Activated CD4-positive, alpha-beta T cell treated with anti-CD3 and anti-CD28 coated beads, Interleukin-10, Interleukin-2, amounts not matched to agents 100 ng/mL and 50 ng/mL, durations not matched to agents 16 hours and 8 hours (primary cell): ENCODE measurements around the gene MRPS10.

Experiments used
- DNase-seq: peaks from one replicate; pipeline ENCODE4 v3.0.0-alpha.2; 2020

MRPS10 gene

DNA sequence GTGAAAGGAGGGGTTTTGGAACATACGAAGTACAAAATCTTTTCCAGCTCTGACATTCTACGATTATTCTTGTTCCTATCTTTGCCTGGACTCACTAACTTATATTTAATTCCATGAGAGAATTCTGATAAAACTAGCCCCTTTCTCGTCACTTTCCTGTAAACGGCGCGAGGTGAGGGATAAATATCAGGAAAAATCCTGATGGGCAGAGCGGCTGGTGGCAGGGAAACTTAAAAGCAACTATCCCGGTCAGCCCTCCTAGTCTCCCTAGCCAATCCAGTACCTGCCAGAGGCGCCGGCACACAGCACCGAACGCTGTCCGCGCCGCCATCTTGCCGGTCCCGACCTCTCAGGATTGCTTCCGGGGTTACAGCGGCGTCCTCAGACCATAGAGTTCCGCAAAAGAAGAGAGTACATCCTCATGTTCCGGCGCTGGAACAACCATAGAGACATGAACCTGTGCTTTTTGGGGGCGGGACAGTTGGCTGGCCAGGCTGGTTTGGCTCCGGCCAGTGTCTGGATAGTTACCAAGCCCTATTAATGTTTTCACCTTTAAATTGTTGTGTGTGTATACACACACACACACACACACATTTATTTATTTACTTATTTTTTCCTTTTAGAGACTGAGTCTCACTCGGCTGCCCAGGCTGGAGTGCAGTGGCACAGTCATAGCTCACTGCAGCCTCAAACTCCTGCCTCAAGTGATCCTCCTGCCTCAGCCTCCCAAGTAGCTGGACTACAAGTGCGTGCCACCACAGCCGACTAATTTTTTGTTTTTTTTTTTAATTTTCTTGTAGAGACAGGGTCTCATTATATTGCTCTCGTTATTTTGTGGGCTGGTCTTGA, at the start of gene MRPS10:
Gene MRPS10 (minus strand): TSS at position 343 of the 849 bp plus-strand sequence. CDS start 12 bp downstream, at position 331.
- peak; percentile 96 for DNase-seq

DNA sequence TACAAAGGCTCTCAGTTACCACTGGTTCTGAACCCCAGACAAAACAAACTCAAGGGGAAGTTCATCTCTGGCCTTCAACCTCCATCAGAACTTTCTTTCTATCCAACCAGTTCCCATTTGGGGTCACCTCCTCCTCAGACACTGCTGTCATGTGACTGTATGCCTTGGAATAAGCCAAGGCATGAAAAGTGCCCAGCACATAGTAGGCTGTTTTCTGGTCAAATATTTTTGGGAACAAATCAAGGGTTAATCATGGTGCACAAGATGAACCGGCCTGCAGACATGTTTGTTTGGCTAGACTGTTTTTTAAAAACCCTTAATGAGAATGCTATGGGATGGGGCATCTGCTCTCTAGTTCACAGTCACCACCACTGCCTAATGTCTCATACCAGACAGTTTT, 48.9 kb upstream of the MRPS10 start:
- DNase-seq: no peak

GRCh38 chr6:42264852-42265390, 47.3 kb upstream of the MRPS10 start:
- no peak for DNase-seq

- DNase-seq: no peak
Measured at GRCh38 chr6:42264162-42264851, 46.6 kb upstream of the MRPS10 start.

DNA sequence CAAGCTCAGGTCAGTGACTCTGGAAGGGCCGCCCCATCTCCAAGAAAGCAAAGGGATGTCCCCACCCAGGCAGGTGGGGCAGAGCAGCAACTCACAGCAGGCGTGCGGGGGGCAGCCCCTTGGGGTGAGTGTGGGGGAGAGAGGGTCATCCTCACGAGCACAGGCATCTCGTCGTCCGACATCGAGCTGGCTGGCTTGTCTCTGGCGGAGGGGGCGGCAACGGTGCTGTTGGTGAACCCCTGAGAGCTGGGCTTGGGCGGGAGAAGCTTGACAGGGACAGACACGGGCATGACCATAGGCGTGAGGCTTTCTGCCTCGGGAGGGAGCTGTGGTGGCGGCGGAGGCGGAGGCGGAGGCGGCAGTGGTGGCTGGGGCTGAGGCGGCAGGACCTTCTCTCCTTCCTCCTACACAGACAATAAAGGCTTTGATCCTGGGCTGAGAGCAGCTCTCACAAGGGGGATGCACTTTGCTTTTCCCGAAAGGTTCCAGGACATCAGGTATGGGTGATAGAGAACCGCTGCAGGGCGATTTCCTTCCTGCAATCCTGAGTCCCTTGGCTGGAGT, 45.6 kb upstream of the MRPS10 start:
- no peak for DNase-seq

GRCh38 chr6:42260972-42261371, 43.3 kb upstream of the MRPS10 start:
- DNase-seq: peak; percentile 33

- no peak for DNase-seq
Measured at GRCh38 chr6:42260396-42260888, 42.8 kb upstream of the MRPS10 start.

DNA sequence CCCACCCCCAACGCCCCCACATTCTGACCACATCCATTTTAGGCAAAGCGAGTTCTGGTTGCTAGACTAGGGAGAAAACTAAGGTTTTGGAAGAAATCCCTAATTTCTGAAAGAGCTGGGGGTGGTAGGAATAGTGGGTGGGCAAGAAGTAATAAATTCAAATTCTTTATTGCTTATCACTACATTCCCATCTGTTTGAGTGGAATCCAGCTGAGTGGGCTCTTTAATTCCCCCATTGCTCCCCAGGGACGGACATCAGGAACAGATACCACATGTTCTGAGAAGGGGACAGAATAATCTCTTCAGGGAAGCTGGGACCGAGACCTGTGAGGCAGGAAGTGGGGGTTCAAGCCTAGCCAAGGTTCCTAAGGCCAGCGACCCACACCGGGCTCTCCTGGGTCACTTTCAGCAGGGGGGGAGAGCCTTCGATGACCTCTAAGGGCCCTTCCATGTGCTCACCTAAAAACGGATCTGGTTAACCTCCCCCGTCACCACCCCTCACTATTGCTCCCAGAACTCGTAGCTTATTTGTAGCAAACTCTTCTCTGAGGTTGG, 42.3 kb upstream of the MRPS10 start:
- no peak for DNase-seq

DNA sequence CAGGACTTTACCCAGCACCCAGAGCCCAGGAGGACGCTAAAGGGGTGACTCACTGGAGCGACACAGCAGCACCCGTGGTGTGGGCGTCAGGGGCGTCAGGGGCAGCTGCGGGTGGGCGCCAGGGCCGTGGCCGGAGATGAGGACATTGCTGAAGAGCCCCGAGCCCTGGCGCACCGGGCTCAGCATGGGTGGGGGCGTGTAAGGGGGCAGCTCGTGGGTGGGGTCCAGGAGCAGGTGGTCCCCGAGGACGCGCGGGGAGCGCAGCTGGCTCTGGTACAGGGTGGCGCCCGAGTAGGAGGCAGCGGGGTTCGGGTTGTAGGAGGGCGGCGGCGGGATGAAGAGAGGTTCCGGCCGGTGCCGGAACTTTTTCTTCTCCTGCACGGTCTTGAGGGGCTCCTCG, 41.6 kb upstream of the MRPS10 start:
- DNase-seq: no peak

DNA sequence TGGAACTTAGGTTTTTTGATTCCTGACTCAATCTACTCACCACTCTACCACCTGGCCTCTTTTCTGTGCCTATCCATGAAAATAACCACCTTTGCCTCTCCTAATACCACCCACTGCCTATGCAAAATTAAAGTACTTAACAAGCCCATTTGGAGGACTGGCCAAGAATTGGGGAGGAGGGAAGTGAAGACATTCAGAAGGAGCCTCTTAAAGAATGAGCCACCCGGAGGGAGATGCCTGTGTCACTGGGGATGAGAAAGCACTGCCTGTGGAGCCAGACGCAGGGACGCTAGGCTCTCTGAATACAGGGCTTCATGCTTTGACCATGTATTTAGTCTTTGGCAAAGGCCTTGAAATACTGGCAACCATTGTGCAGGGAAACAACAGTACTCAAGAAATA, 40.0 kb upstream of the MRPS10 start:
- DNase-seq: no peak

GRCh38 chr6:42257063-42257462, 39.4 kb upstream of the MRPS10 start:
- no peak for DNase-seq

- no peak for DNase-seq
Measured at GRCh38 chr6:42255050-42255449, 37.4 kb upstream of the MRPS10 start.

DNA sequence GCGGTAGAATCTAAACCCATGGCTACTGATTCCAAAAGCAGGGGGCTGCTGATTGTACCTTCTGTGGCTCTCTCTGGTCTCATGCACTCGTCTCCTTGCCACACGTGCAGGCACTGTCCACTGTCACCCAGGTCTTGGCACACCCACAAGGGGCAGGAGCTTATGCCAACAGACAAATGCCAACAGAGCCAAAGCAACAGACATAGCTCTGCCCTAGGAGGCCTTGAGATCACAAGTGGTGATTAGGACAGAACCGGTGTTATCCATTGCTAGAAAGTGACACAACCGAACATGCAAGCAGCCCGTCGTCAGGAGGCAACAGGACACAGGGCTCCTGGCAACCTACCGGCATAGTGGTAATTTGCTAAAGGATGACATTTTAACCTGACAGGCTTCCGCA, 36.8 kb upstream of the MRPS10 start:
- DNase-seq: no peak

GRCh38 chr6:42251911-42252637, 34.4 kb upstream of the MRPS10 start:
- no peak for DNase-seq

GRCh38 chr6:42251500-42251899, 33.8 kb upstream of the MRPS10 start:
- DNase-seq: no peak

DNA sequence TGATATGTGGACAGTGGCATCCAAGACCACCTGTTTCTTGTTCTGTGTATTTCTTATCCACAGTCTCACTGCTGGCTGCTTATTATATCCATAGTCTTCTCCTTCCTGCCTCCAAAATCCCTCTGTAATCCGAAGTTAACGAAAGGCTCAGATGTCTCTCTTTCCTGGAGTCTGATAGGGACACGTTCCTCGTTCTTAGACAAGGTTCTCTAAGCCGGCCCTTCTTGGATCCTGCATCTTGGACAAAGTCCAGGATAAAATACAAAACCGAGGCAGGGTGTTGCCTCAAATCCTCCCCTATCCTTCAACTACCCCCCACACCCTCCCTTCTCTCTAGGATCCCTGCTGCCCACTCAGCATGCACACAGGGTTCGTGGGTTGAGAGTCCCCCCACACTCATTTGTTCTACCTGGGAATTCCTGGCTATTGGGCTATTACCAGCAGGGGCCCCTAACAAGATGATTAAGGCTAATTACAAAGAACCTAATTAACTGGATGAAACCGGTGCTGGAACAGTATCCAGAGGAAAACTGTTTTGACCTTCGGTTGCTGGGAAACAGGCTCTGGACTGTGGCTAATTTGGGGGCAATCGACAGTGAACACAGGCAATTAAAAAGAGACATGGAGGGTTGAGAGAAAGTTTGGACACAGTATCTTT, 32.7 kb upstream of the MRPS10 start:
- no peak for DNase-seq

- DNase-seq: no peak
Measured at GRCh38 chr6:42249279-42249678, 31.6 kb upstream of the MRPS10 start.

GRCh38 chr6:42243046-42243445, 25.4 kb upstream of the MRPS10 start:
- DNase-seq: no peak

GRCh38 chr6:42241915-42242314, 24.3 kb upstream of the MRPS10 start:
- DNase-seq: no peak

- DNase-seq: no peak
Measured at GRCh38 chr6:42239736-42240375, 22.2 kb upstream of the MRPS10 start.

GRCh38 chr6:42239333-42239732, 21.7 kb upstream of the MRPS10 start:
- no peak for DNase-seq
